GM12872 (cell line): Measurements from ENCODE around the gene ADAM29.

Experiments used
- CTCF ChIP-seq: IDR thresholded peaks from 3 replicates; pipeline ENCODE4 v1.5.1; 2011; ENCODE audit warnings: low read depth, mild to moderate bottlenecking, low read length, moderate library complexity; ENCODE audit not compliant: insufficient read depth

ADAM29 gene

DNA sequence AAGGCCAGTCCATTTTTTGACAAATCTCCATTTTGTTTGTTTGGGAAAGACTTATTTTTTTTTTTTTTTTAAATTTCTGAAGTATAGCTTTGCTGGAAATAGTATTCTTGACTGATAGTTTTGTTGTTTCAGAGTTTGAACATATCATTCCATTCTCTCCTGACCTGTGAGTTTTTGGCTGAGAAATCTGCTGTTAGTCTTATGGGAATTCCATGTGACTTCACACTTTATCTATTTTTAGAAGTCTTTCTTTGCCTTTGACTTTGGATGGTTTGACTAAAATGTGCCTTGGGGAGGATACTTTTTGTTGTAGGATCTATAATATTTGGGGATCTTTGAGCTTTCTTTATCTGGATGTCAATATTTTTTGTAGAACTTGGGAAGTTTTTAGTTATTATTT is 10.7 kb upstream of the ADAM29 start:
- TF ChIP-seq CTCF: no peak

DNA sequence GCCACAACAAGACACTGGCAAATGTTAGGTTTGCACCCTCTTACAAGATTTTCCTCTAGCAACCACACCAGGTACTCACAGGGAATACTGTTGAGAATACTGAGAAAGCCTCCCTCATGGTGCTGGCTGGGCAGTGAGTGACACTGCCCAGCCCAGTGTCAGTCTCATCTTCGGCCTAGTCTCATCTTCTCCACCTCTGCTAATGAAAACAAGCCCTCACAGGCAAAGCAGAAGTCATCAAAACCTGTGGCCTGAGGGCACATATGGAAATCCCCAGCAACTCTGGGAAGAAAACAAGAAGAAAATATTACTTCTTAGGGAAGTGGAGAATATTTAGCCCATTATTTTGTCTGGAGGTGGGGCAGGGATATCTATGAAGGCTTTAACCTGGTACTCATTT is 7.9 kb upstream of the ADAM29 start:
- no peak for TF ChIP-seq CTCF

- TF ChIP-seq CTCF: no peak
Observed at GRCh38 chr4:174912919-174913543, 5.1 kb upstream of the ADAM29 start.

DNA sequence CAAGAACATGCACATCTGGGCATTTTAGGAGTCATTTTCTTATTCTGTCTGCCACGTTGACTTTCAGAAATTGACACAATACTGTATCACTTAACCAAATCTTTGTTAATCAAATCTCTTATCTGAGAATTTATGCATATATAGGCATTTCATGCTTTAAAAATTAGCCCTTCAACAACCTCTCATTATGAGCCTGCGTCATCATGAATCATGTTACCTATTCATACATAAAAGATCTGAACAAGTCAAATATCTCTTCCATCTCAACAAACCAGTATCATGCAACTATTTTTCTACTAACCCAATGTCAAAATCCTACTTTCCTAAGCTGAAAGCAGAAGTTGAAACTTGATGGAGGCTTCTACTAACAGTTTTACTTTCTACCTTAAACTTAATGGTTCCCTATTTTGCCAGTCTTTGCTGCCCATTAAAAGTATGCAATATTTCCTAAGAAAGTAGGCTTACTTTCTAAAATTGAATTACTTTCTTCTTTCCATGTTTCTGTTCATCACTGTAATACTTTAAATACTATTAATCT is 1.8 kb downstream of the ADAM29 start:
- no peak for TF ChIP-seq CTCF

- no peak for TF ChIP-seq CTCF
Observed at GRCh38 chr4:174926958-174927357, 8.8 kb downstream of the ADAM29 start.

- no peak for TF ChIP-seq CTCF
Observed at GRCh38 chr4:174928174-174928573, 10.0 kb downstream of the ADAM29 start.

DNA sequence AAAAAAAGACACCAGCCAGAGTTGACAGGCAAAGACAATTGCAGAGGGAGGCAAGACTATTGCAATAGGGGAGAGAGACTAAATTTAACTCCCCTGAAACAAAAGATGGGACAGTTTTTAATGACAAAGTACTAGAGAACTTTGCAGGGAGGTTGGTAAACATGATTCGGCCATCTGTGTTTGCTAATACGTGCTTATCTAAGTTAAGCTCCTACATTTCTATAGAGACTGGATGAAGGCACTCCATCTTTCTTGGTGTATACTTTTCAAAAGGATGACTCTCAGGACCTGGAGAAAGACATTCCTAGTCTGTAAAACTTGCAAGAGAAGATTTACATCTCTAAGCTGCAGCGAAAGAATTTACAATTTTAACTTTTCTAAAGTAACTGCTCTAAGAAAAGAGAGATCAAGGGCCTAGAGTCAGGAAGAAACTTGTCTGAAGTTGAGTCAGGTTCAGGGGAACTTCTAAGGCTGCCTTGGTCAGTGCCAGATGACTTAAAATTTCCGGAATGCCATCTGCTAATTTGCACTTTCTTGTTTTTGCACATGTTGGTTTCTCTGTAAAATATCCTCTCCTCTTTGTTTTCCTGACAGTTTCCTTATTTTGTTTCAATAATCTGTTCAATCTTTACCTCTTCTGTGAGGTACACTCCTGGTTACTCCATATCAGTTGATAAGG is 10.6 kb downstream of the ADAM29 start:
- TF ChIP-seq CTCF: no peak
